Adrenal gland (tissue), 12 donors: ENCODE data around the gene KIF16B. TPM values are rescaled to one million over a fixed set of nuclear protein-coding genes. Genes with fewer than 3 reads are reported as not detected.

ENCODE experiments used
- DNase-seq, 7 donors: peaks; one replicate each; pipeline ENCODE4 v3.0.0-alpha.2; 2019 to 2020
- H3K27ac ChIP-seq, 5 donors: fragments of 200-600 bp; sonication (generic) in 4 of 5; 1 replicate in 3 of 5; 2 replicates in 2 of 5; pipeline versions ENCODE4 v1.5.1 to v1.8.0; 2016 to 2020; ENCODE audit warnings: mild to moderate bottlenecking in 1 of 5
- H3K27me3 ChIP-seq: fragments of 200-600 bp; 2 replicates; pipeline ENCODE4 v1.8.0; 2021
- H3K36me3 ChIP-seq, 2 donors: fragments of 200-600 bp; replicated peaks in 1 of 2; 1 replicate in 1 of 2; 2 replicates in 1 of 2; pipeline versions ENCODE4 v1.5.1 to v1.8.0; 2018 to 2022
- H3K4me1 ChIP-seq, 2 donors: fragments of 200-600 bp; replicated peaks in 1 of 2; 1 replicate in 1 of 2; 2 replicates in 1 of 2; pipeline versions ENCODE4 v1.5.1 to v1.8.0; 2018 to 2021
- H3K4me3 ChIP-seq, 4 donors: fragments of 200-600 bp; sonication (generic) in 3 of 4; one replicate each; pipeline ENCODE4 v1.5.1; 2016 to 2018
- H3K9me3 ChIP-seq, 3 donors: fragments of 200-600 bp; sonication (generic) in 1 of 3; replicated peaks in 1 of 3; 1 replicate in 2 of 3; 2 replicates in 1 of 3; pipeline versions ENCODE4 v1.5.1 to v1.8.0; 2016 to 2021
- CTCF ChIP-seq, 6 experiments: fragments of 450-650 bp in 4 of 6; fragments of 200-600 bp in 2 of 6; sonication (generic) in 1 of 6; IDR thresholded peaks; 1 replicate in 5 of 6; 2 replicates in 1 of 6; pipeline versions ENCODE4 v1.5.1 to v1.8.0; 2016 to 2021; ENCODE audit warnings: antibody characterized with exemption in 6 of 6, mild to moderate bottlenecking in 2 of 6, moderate library complexity in 1 of 6
- POLR2A ChIP-seq, 2 donors: fragments of 450-650 bp; IDR thresholded peaks; one replicate each; pipeline ENCODE4 v1.6.1; 2017; ENCODE audit warnings: antibody characterized with exemption in 2 of 2, mild to moderate bottlenecking in 2 of 2, moderate library complexity in 1 of 2
- WGBS, 4 donors: extraction: QIAGEN DNeasy Blood & Tissue Kit in 2 of 4; methylation state at CpG; one replicate each; pipeline versions ENCODE4 v1.1.5 to v1.1.7; 2013 to 2017; 5-methylcytosine and 5-hydroxymethylcytosine counted together
- intact Hi-C, 2 donors: fragments of 100-400 bp; cut with DNase I; formaldehyde crosslinking; loops; one replicate each; pipeline versions ENCODE4 v1.14.1 to v1.15.0; 2022 to 2023
- polyA plus RNA-seq, 3 donors: library from polyadenylated mRNA; stranded (reverse); fragments of 200-250 nt in 2 of 3; fragments of 350-450 nt in 1 of 3; fragmentation: Illumina TruSeq in 1 of 3; extraction: RNeasy Lipid Tissue Mini Kit (QIAGEN cat#74804) in 1 of 3; gene quantifications; one replicate each; pipeline ENCODE4 v1.2.3, GENCODE V29; 2013 to 2014
- total RNA-seq, 9 donors: library from RNA; depleted of rRNA in 4 of 9; stranded (reverse); fragments of >200 nt in 4 of 9; fragments of 120-200 nt in 1 of 9; fragmentation: NEBNext Ultra II Directional in 1 of 9; extraction: Animal tissue kit (Norgen Biotek cat#: 25700) in 1 of 9; gene quantifications; one replicate each; pipeline versions ENCODE4 v1.1.0 to v1.2.4, GENCODE V29; 2013 to 2023
- donor health status: healthy with polysubstance abuse.
- donor health status: Bipolar disorder and iron deficiency.
- donor health status: DM: yes; HTN: yes; CAD: no.
- donor health status: DM: no; HTN: no; CAD: no.
- donor health status: DM: no; HTN: no; CAD: no.
- donor health status: DM: yes; HTN: yes; CAD: no.

The KIF16B gene
- total and polyA plus RNA-seq, 12 donors = 8.6 to 113 (median 36.1) TPM

GRCh38 chr20:16535277-16535676, 38.0 kb downstream of the KIF16B start:
- TF ChIP-seq CTCF (IDR thresholded peaks at IDR 0.05) (no peak), POLR2A (IDR thresholded peaks at IDR 0.05) (no peak)
- no peaks in the 10 kb centered on the region for H3K9me3 ChIP-seq
- DNase-seq = no peak
- no peak overlapping the region for H3K4me3 ChIP-seq
- intact Hi-C loops = no loop called here
- peaks cover under 1 to 22% of the 10 kb centered on the region in 2 donors for H3K4me1 ChIP-seq
- no peaks in the 10 kb centered on the region for H3K36me3 ChIP-seq
- no peaks in the 10 kb centered on the region for H3K27me3 ChIP-seq
- WGBS, 4 donors = 84 to 93% (median 89%) methylated on average over 2 of the region's 2 CpGs
- H3K27ac ChIP-seq = no peak overlapping the region

DNA sequence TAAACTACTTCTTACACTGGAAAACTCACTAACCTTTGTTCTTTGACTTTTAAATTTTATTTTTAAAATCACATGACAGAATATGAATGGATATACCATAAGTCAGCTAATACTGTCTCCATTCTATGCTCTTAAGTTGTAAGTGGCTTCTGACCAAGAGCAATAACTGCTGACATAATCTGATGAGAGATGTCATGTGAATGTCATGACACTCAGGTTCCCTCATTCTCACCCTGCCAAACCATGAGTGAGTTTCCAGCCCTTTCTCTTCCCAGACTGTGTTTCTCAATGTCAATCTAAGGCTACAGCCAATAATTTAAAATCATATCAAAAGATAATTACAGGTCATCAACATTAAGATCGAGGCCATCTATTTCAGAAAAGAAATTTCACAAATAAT, 39.7 kb downstream of the KIF16B start:
- no peaks in the 10 kb centered on the region for H3K27me3 ChIP-seq
- intact Hi-C loops = no loop called here
- H3K27ac ChIP-seq = no peak overlapping the region
- H3K4me3 ChIP-seq = no peak overlapping the region
- H3K9me3 ChIP-seq = no peaks in the 10 kb centered on the region
- no peak for DNase-seq
- 38 to 55% (median 49%) methylated on average over 1 of the region's 1 CpG for WGBS, 4 donors
- TF ChIP-seq CTCF (IDR thresholded peaks at IDR 0.05) (no peak), POLR2A (IDR thresholded peaks at IDR 0.05) (no peak)
- no peaks in the 10 kb centered on the region for H3K36me3 ChIP-seq
- peaks cover 18 to 28% of the 10 kb centered on the region in 2 donors for H3K4me1 ChIP-seq

GRCh38 chr20:16531485-16531884, 41.8 kb downstream of the KIF16B start:
- 90 to 95% (median 93%) methylated on average over 8 of the region's 8 CpGs for WGBS, 4 donors
- intact Hi-C loops = no loop called here
- Histone ChIP-seq H3K4me3 (no peak overlapping the region), H3K36me3 (no peaks in the 10 kb centered on the region), H3K27ac (no peak overlapping the region), H3K27me3 (no peaks in the 10 kb centered on the region), H3K9me3 (no peaks in the 10 kb centered on the region), H3K4me1 (peaks cover 20 to 32% of the 10 kb centered on the region in 2 donors)
- DNase-seq = no peak
- TF ChIP-seq POLR2A (IDR thresholded peaks at IDR 0.05) (no peak), CTCF (IDR thresholded peaks at IDR 0.05) (no peak)

DNA sequence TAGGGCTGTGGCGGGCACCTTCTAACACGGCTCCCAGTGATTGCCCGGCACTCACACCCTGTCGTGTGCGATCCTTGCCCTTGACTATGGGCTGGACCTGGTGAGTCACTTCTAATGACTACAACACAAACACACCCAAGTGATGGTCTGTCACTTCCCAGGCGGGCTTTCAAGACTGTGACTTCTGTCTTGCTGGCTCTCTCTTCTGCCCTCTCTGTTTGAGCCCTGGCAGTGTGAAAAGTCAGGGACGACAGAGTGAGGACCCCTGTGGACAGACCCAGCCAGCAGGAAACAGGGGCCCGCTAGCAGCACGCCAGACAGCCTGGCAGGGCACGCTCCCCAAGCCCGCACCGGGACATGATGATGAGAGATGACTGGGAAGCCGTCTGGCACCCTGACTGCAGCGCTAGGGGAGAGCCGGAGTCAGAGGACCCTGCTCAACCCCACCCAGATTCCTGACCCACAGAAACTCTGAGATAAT, 43.0 kb downstream of the KIF16B start:
- peak; percentile 56 to 81 (median 73) for DNase-seq
- Histone ChIP-seq H3K27ac (peak overlapping the region in 4 of 5 donors; percentile 9 to 77 (median 71)), H3K27me3 (no peaks in the 10 kb centered on the region), H3K9me3 (no peaks in the 10 kb centered on the region), H3K4me1 (peaks cover 20 to 32% of the 10 kb centered on the region in 2 donors), H3K4me3 (no peak overlapping the region), H3K36me3 (no peaks in the 10 kb centered on the region)
- 47 to 65% (median 51%) methylated on average over 9 to 15 of the region's 15 CpGs for WGBS, 4 donors
- TF ChIP-seq POLR2A (IDR thresholded peaks at IDR 0.05) (peak in 1 of 2 donors; percentile 29), CTCF (IDR thresholded peaks at IDR 0.05) (no peak)
- intact Hi-C loops = no loop called here
